Measurements from ENCODE around the gene FAM78B. TPM values are rescaled to one million over a fixed set of nuclear protein-coding genes. Genes with fewer than 3 reads are reported as not detected.
A peak's percentile ranks its signal among the peaks of the same experiment; 100 is the strongest.

The FAM78B gene
- total and polyA plus RNA-seq, 2 of the 8 experiments (the other 6 are each of a cell fraction or from before 2014, with no cell fraction given), result 2.3 to 3.6 TPM

DNA sequence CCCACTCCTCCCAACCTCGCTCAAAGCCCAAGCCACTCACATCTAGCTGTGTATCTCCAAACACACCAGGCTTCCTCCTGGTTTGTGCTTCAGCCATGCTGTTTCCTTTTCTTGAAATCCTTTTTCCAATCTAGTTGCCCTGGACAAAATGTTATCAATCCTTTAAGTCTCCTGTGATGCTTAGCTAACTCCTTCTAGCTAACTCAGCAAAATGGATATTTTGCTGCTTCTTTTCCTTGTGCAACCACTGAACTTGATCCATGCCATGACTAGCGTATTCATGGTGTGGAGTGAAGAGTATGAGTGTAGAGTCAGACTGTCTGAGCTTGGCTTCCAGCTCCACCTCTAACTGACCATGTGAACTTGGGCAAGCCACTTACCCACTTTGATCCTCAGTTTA, 33.9 kb upstream of the FAM78B start:
- 90% methylated on average over 2 of the region's 2 CpGs; no CpG with 5 or more reads in 1 of the 2 experiments for WGBS, 2 experiments (ENCODE audit: extremely low coverage in 1 of 2, insufficient coverage in 1 of 2, insufficient read length in 1 of 2, insufficient replicate concordance in 2 of 2, low coverage in 1 of 2, low lambda C conversion rate in 2 of 2, missing lambda C conversion rate in 1 of 2)
- no peak for FAIRE-seq
- TF ChIP-seq CHD1 (IDR thresholded peaks at IDR 0.05; ENCODE audit: low read depth, low read length), result no peak
- TF ChIP-seq NANOG (IDR thresholded peaks at IDR 0.05; ENCODE audit: insufficient read depth, low read depth, low read length, poor library complexity, severe bottlenecking), result no peak
- no peak for TF ChIP-seq GTF2F1 (IDR thresholded peaks at IDR 0.05; ENCODE audit: borderline replicate concordance, low read depth, low read length)
- no peak for TF ChIP-seq RXRA (IDR thresholded peaks at IDR 0.05; ENCODE audit: insufficient read depth, low read depth, low read length)
- TF ChIP-seq CEBPB (IDR thresholded peaks at IDR 0.05; ENCODE audit: low read depth, low read length), result no peak
- no peak for TF ChIP-seq BACH1 (IDR thresholded peaks at IDR 0.05; ENCODE audit: low read length)
- TF ChIP-seq, protein P1, sequence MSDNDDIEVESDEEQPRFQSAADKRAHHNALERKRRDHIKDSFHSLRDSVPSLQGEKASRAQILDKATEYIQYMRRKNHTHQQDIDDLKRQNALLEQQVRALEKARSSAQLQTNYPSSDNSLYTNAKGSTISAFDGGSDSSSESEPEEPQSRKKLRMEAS (IDR thresholded peaks at IDR 0.05), result no peak
- no peak for TF ChIP-seq EGR1 (IDR thresholded peaks at IDR 0.05; ENCODE audit: borderline replicate concordance, low read depth, low read length)
- TF ChIP-seq EP300 (IDR thresholded peaks at IDR 0.05; ENCODE audit: borderline replicate concordance in 1 of 2, low read depth in 2 of 2, low read length in 2 of 2), result no peak
- TF ChIP-seq CHD2 (IDR thresholded peaks at IDR 0.05; ENCODE audit: low read length), result no peak
- TF ChIP-seq RAD21 (IDR thresholded peaks at IDR 0.05 in 1 of 2, conservative IDR thresholded peaks at IDR 0.05 in 1 of 2; ENCODE audit: low read depth in 2 of 2, low read length in 2 of 2), result no peak
- TF ChIP-seq, protein P2, sequence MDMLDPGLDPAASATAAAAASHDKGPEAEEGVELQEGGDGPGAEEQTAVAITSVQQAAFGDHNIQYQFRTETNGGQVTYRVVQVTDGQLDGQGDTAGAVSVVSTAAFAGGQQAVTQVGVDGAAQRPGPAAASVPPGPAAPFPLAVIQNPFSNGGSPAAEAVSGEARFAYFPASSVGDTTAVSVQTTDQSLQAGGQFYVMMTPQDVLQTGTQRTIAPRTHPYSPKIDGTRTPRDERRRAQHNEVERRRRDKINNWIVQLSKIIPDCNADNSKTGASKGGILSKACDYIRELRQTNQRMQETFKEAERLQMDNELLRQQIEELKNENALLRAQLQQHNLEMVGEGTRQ (IDR thresholded peaks at IDR 0.05; ENCODE audit: low read length), result no peak
- no peak for TF ChIP-seq MAFK (IDR thresholded peaks at IDR 0.05; ENCODE audit: low read depth, low read length)

More for the DNA sequence above, 33.9 kb upstream of the FAM78B start:
- Histone ChIP-seq H3K4me1 (replicated peaks in 1 of 4; ENCODE audit: control insufficient read depth in 3 of 4, insufficient read depth in 4 of 4, low read length in 3 of 4) (no peaks in the 10 kb centered on the region), H3K4me3 (ENCODE audit: extremely low read depth in 1 of 4, insufficient read depth in 2 of 4, low read depth in 3 of 4, low read length in 4 of 4) (no peak overlapping the region), H3K4me2 (ENCODE audit: insufficient read depth in 1 of 2, low read depth in 2 of 2, low read length in 2 of 2) (no peak overlapping the region), H4K5ac (ENCODE audit: insufficient read length, low read depth, low read length) (no peak overlapping the region), H4K8ac (ENCODE audit: extremely low read depth, insufficient read depth, low read length) (no peak overlapping the region), H3K56ac (replicated peaks; ENCODE audit: insufficient read length, low read depth, low read length) (no peak overlapping the region), H2AK5ac (ENCODE audit: low read depth, low read length) (no peak overlapping the region), H2BK12ac (ENCODE audit: low read depth, low read length) (0 out of 2 replicates have a peak overlapping the region, but pooled peaks have one; percentile 13), H3K27ac (ENCODE audit: low read depth, low read length) (no peak overlapping the region), H3K79me2 (ENCODE audit: control insufficient read depth in 1 of 2, insufficient read depth in 2 of 2, low read length in 2 of 2) (no peaks in the 10 kb centered on the region), H3K9me3 (ENCODE audit: insufficient read depth in 2 of 2, low read depth in 1 of 2, low read length in 1 of 2) (no peaks in the 10 kb centered on the region), H3K23ac (ENCODE audit: insufficient read length) (no peak overlapping the region), H2BK120ac (replicated peaks; ENCODE audit: low read depth, low read length) (no peak overlapping the region), H3K79me1 (ENCODE audit: low read depth, low read length) (no peaks in the 10 kb centered on the region), H4K91ac (replicated peaks; ENCODE audit: insufficient read length, low read length) (no peak overlapping the region), H3K9ac (replicated peaks in 1 of 4; ENCODE audit: extremely low read depth in 1 of 4, low read depth in 3 of 4, low read length in 3 of 4) (no peak overlapping the region), H3K14ac (ENCODE audit: insufficient read length) (no peak overlapping the region), H3K4ac (replicated peaks; ENCODE audit: insufficient read length, low read depth, low read length) (no peak overlapping the region), H2BK20ac (ENCODE audit: low read length) (no peak overlapping the region), H2AFZ (ENCODE audit: low read length) (no peak overlapping the region), H3K23me2 (ENCODE audit: low read depth, low read length) (no peaks in the 10 kb centered on the region), H2BK15ac (ENCODE audit: low read length) (no peak overlapping the region), H3K36me3 (ENCODE audit: control insufficient read depth in 2 of 4, insufficient read depth in 4 of 4, low read length in 3 of 4) (no peaks in the 10 kb centered on the region), H3K18ac (ENCODE audit: extremely low read depth, low read length) (no peak overlapping the region), H3K27me3 (replicated peaks in 1 of 4; ENCODE audit: control insufficient read depth in 3 of 4, extremely low read depth in 1 of 4, insufficient read depth in 3 of 4, low read length in 3 of 4) (no peaks in the 10 kb centered on the region), H2BK5ac (ENCODE audit: low read depth, low read length) (no peak overlapping the region), H4K20me1 (replicated peaks in 1 of 2; ENCODE audit: control insufficient read depth in 1 of 2, insufficient read depth in 2 of 2, low read length in 2 of 2) (no peaks in the 10 kb centered on the region)
- DNase-seq (ENCODE audit: low read depth in 1 of 2, low spot score in 2 of 2), result no peak
- POLR2A ChIA-PET (ENCODE audit: partially characterized antibody), result no interaction called here
- CTCF ChIA-PET (ENCODE audit: partially characterized antibody), result no interaction called here
